HG02981 (cell line): ENCODE results near the gene FOXN3.

Experiments
- ATAC-seq: cut with Tn5 transposase; IDR thresholded peaks from one replicate; pipeline ENCODE4 v1.9.1; 2021; ENCODE audit warnings: mild to moderate bottlenecking, moderate library complexity; ENCODE audit not compliant: unreplicated experiment

Gene FOXN3

DNA sequence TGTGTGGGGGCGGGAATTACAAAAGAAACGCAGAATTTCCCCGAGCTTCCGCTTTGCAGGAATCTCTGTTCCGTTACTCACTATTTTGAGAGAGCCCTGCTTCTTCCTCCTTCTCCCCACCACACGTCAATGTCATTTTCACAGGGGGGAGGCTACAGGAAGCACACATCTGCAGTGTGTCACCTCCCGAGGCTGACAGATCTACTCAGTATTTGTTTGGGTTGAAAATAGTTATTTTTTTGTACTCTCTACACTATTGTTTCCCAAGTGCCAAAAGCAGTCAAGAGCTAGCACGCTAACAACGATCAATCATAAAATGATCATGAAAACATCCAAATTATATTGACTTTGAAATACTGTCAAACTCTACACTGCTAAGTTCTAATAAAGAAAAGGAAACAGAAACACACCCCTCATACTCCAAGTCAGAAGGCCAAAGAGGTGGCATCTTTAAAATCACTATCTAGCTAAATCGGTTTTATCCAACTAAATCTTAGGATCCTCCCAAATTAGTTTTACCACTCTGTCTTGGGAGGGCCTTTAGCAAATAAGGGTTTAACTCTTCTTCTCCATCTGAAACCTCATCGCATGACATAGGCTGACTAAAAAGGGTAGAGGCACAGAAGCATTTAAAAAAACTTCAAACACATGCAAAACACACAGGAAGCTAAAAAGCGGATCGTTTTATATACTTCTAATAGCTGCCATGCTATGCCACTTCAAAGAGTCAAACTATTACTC, 51.8 kb downstream of the FOXN3 start:
- ATAC-seq: peak; percentile 89

- ATAC-seq: no peak
These were observed 52.7 kb downstream of the FOXN3 start for GRCh38 chr14:89364316-89364715.

GRCh38 chr14:89360277-89360676, 56.8 kb downstream of the FOXN3 start:
- ATAC-seq: no peak

GRCh38 chr14:89359477-89360222, 57.4 kb downstream of the FOXN3 start:
- no peak for ATAC-seq

DNA sequence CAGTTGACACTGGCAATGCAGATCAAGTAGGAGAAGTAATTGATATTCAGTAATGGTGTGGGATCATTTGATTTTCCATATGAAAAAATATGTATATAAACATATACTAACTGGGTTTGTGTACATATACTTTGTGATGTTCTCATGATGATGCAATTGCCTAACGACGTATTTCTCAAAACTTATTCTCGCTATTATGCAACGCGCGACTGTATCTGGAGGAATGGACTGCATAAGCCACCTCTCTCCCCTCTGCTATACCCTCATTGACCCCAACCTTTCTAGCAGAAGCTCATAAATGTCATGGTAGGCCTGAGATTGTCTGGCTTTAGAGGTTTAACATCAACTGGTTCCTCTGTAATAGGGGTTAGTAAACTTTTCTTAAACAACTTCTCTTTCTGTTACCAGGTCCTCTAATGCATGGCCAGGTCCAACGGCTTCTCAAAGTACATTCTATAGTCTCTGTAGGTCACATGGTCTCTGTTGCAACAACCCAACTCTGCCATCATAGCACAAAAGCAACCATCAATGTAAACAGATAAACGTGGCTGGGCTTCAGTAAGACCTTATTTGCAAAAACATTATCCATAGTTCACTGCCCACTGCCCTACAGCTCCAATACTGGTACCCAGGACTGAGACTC, 59.3 kb downstream of the FOXN3 start:
- no peak for ATAC-seq

- ATAC-seq: no peak
These were observed 60.1 kb downstream of the FOXN3 start for GRCh38 chr14:89356927-89357326.

DNA sequence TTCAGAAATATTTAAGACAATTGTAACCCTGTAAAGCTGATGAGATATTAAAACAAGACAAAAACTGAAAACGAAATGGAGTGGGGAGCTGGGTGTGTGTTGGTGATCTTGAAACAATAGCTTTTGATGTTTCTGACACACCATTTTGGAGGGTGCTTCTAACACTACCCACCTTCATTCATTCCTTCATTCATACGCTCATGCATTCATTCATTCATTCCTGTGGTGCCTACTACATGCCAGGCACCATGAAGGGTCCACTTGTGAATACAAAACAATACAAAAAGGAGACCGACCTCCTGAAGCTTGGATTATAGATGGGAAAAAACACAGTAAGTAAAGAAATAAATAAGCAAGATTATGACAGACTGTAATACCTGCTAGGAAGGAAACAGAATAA, 60.5 kb downstream of the FOXN3 start:
- ATAC-seq: no peak

- ATAC-seq: no peak
These were observed 63.3 kb downstream of the FOXN3 start for GRCh38 chr14:89353766-89354113.

GRCh38 chr14:89352976-89353765, 63.9 kb downstream of the FOXN3 start:
- no peak for ATAC-seq

DNA sequence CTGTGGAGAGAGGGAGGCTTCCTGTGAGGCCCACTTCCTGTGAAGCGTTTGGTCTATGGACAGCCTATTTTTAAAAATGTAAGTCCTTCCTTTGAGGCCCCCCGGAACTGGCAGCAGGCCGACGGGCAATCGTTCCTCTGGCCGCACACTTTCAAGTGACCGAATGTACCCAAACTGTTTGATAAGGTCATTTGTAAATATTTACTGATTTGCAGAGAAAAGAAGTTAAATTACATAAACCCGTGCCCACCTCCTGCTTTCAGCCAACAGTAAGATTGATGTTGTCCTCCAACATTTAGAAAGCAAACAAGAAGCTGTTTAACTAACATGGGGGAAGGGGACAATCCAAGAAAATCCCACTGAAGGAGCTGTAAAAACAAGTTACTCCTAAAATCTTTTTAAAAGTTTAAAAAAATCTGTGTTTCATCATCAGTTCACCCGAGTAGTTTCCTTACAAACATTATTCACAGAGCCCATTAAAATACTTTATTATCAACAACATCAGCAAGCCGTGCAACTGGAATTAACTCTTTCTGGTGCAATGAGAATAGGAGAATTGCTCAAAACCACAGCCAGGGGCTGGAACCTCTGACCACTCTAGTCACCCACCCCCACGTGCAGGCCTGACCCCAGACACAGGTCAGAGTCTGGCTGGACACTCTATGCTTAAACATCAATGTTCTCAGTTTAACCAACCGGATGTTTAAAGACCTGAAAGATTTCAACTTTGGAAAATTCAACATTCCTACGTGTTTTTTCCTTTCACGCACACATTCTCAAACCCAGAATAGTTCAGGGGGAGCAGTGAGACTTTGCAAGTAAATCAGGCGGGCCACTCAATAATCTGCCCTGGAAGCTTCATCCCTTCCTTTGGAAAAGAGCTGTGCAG, 65.3 kb downstream of the FOXN3 start:
- peak; percentile 69 for ATAC-seq

- no peak for ATAC-seq
These were observed 65.9 kb downstream of the FOXN3 start for GRCh38 chr14:89351221-89351515.

- no peak for ATAC-seq
These were observed 66.9 kb downstream of the FOXN3 start for GRCh38 chr14:89350152-89350551.

DNA sequence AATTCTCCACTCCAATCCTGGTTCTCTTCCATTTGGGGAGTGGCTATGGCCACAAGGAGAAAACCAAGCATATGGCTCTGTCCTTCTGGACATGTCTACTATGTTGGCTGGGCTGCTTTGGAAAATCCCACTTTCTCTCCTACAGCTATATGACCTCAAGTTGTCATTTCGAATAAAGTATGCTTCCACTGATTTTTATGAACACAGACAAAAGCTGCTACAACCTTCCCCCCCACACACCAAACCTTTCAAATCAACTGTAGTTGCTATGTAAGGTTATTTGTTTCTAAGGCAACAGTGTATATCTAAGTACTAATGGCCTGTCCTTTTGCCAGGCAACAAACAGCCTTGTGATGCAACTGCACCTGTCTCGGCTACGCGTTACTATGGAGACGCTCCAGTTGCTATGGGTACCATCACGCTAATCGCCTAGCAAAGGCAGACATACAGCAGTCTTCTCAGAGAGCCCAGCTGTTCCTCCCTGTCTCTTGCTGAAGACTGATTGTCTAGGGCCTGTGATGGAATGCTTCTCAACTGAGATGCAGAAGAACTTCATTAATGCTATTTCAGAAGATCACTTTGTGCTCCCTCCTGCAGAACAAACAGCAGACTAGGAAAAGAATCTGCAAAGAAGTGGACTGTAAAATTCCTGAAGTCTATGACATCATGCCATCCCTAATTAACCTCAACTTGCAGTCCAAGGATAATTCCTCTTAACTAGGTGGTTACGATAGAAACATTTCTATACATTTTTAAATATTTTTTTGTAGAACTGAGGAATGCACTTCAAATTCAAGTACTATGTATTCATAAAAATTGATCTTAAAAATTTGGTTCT, 67.6 kb downstream of the FOXN3 start:
- no peak for ATAC-seq

DNA sequence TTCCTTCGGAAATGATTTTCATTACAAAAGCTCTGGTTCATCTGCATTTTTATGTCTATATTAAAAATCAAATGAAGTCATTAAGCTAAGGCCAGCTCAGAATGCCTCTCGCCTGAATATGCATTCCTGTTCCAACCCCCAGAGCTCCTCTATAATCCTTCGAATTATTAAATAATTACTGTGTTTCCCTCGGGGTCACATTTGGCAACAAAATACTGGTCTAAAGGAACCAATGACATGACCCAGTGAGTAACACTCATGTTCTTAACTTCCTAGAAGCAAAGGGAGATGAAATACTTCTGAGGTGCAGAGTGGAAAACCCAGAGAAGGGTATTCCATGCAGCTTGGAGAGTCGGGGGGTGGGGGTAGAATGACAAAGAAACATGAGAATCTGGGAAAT, 68.3 kb downstream of the FOXN3 start:
- no peak for ATAC-seq

DNA sequence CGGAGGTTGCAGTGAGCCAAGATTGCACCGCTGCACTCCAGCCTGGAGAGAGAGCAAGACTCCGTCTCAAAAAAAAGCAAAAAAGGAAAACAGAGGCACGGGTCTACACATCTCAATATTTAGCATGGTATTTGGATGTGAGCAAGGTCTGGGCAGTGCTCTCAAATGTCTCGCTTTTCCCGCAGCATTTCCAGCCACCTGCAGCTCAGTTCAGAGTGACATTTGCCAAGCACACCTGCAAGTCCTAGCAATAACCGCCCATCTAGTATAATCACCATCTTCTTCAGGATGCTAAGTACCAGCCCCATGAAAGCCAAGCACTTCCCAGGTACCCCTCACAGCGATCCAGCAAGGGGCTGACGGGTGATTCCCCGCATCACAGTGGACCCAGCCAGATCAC, 69.1 kb downstream of the FOXN3 start:
- no peak for ATAC-seq

GRCh38 chr14:89344920-89345254, 72.1 kb downstream of the FOXN3 start:
- ATAC-seq: no peak

- ATAC-seq: no peak
These were observed 73.7 kb downstream of the FOXN3 start for GRCh38 chr14:89343356-89343755.

DNA sequence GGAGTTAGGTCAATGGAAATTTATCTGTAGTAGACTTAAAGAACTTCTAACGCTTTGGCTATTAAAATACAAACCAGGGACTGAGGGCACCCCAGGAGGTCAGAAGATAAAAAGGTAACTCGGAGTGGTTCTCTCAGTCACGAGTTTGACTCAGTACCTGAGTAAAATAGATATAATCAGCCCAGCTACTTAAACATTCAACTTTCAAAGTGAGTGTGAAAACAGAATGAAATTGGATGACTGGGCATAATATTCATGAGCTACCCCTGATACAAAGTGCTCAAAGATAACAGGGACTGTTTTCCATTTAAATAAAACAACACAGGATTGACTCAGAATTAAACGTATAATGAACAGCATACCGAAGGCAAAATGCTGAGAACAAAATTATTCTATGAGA, 75.0 kb downstream of the FOXN3 start:
- no peak for ATAC-seq

- no peak for ATAC-seq
These were observed 76.5 kb downstream of the FOXN3 start for GRCh38 chr14:89340200-89341181.
